GM21576 (cell line): ENCODE results near the gene IAH1.

Experiments
- ATAC-seq: cut with Tn5 transposase; IDR thresholded peaks from one replicate; pipeline ENCODE4 v1.9.1; 2021; ENCODE audit warnings: mild to moderate bottlenecking, moderate library complexity; ENCODE audit not compliant: unreplicated experiment

IAH1 gene

GRCh38 chr2:9474361-9475057, at the start of gene IAH1:
IAH1 (plus strand) TSS chr2:9474551; CDS start chr2:9474567, 16 bp downstream.
- peak; percentile 75 for ATAC-seq

GRCh38 chr2:9428965-9429577, 45.3 kb upstream of the IAH1 start:
- ATAC-seq = no peak

GRCh38 chr2:9430316-9431293, 43.7 kb upstream of the IAH1 start:
- ATAC-seq = no peak

GRCh38 chr2:9434489-9434888, 39.9 kb upstream of the IAH1 start:
- no peak for ATAC-seq

GRCh38 chr2:9439536-9439935, 34.8 kb upstream of the IAH1 start:
- ATAC-seq = no peak

GRCh38 chr2:9440058-9440727, 34.2 kb upstream of the IAH1 start:
- ATAC-seq = no peak

GRCh38 chr2:9441556-9441955, 32.8 kb upstream of the IAH1 start:
- no peak for ATAC-seq

GRCh38 chr2:9443526-9443925, 30.8 kb upstream of the IAH1 start:
- ATAC-seq = no peak

GRCh38 chr2:9445089-9445488, 29.3 kb upstream of the IAH1 start:
- ATAC-seq = no peak

GRCh38 chr2:9451231-9451630, 23.1 kb upstream of the IAH1 start:
- ATAC-seq = no peak

GRCh38 chr2:9460441-9461017, 13.8 kb upstream of the IAH1 start:
- no peak for ATAC-seq

- ATAC-seq = no peak
Observed at GRCh38 chr2:9461079-9461478, 13.3 kb upstream of the IAH1 start.

- ATAC-seq = no peak
Observed at GRCh38 chr2:9462313-9462712, 12.0 kb upstream of the IAH1 start.

- no peak for ATAC-seq
Observed at GRCh38 chr2:9462886-9463697, 11.3 kb upstream of the IAH1 start.

- ATAC-seq = no peak
Observed at GRCh38 chr2:9463698-9464034, 10.7 kb upstream of the IAH1 start.

GRCh38 chr2:9465170-9465569, 9.2 kb upstream of the IAH1 start:
- ATAC-seq = no peak

- ATAC-seq = no peak
Observed at GRCh38 chr2:9466147-9466683, 8.1 kb upstream of the IAH1 start.

- ATAC-seq = no peak
Observed at GRCh38 chr2:9467687-9468086, 6.7 kb upstream of the IAH1 start.

GRCh38 chr2:9471206-9471605, 3.1 kb upstream of the IAH1 start:
- ATAC-seq = no peak

- ATAC-seq = no peak
Observed at GRCh38 chr2:9472511-9472910, 1.8 kb upstream of the IAH1 start.
